Mesodermal cell (in vitro differentiated cells): ENCODE results near the gene NPPA.

Experiments used
- H3K27ac ChIP-seq: 2 replicates; pipeline ENCODE4 v1.7.0; 2013; ENCODE audit warnings: mild to moderate bottlenecking, low read depth, low read length, moderate library complexity; ENCODE audit not compliant: severe bottlenecking
- H3K36me3 ChIP-seq: 2 replicates; pipeline ENCODE4 v1.7.1; 2013; ENCODE audit warnings: mild to moderate bottlenecking, low read length, moderate library complexity; ENCODE audit not compliant: control insufficient read depth, insufficient read depth
- H3K4me1 ChIP-seq: one replicate; pipeline ENCODE4 v1.7.1; 2013; ENCODE audit warnings: mild to moderate bottlenecking, low read length; ENCODE audit not compliant: insufficient read depth, control insufficient read depth, poor library complexity, severe bottlenecking
- H3K4me3 ChIP-seq: 2 replicates; pipeline ENCODE4 v1.7.0; 2013; ENCODE audit warnings: low read length, control low read depth, mild to moderate bottlenecking; ENCODE audit not compliant: insufficient read depth, poor library complexity, severe bottlenecking; ENCODE audit errors: extremely low read depth
- H3K9me3 ChIP-seq: 2 replicates; pipeline ENCODE4 v1.7.1; 2013; ENCODE audit warnings: mild to moderate bottlenecking, low read length, moderate library complexity; ENCODE audit not compliant: control insufficient read depth
- WGBS, 2 experiments: methylation state at CpG; one replicate each; pipeline ENCODE4 v1.1.5; 2013; ENCODE audit warnings: missing lambda C conversion rate in 2 of 2; ENCODE audit not compliant: insufficient coverage in 2 of 2; 5-methylcytosine and 5-hydroxymethylcytosine counted together

Gene NPPA

GRCh38 chr1:11831945-11832725, 15.4 kb downstream of the NPPA start:
- 99 to 100% methylated on average over 6 to 8 of the region's 9 CpGs for WGBS, 2 experiments
- Histone ChIP-seq H3K36me3 (peaks cover 99% of the 10 kb centered on the region), H3K9me3 (no peaks in the 10 kb centered on the region), H3K4me3 (no peak overlapping the region), H3K4me1 (no peaks in the 10 kb centered on the region), H3K27ac (no peak overlapping the region)

DNA sequence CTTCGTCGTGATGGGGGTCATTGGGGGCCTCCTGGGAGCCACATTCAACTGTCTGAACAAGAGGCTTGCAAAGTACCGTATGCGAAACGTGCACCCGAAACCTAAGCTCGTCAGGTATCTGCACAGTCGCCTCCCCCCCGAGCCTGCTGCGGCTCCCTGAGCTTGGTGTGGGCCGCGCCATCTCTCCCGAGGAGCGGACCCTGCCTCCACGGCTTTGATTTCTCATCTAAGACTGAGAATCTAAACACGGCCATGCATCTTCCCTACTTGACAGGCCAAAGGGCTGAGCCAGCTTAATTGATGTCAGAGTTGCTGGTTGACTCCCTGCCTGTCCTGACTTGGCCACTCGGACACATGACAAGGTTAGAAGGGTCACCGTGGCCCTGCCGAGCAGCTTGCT, 19.1 kb downstream of the NPPA start:
- no peaks in the 10 kb centered on the region for H3K4me1 ChIP-seq
- no peak overlapping the region for H3K27ac ChIP-seq
- H3K36me3 ChIP-seq = peaks cover 99% of the 10 kb centered on the region
- no peaks in the 10 kb centered on the region for H3K9me3 ChIP-seq
- WGBS, 2 experiments = 96 to 97% methylated on average over 19 of the region's 19 CpGs
- no peak overlapping the region for H3K4me3 ChIP-seq

DNA sequence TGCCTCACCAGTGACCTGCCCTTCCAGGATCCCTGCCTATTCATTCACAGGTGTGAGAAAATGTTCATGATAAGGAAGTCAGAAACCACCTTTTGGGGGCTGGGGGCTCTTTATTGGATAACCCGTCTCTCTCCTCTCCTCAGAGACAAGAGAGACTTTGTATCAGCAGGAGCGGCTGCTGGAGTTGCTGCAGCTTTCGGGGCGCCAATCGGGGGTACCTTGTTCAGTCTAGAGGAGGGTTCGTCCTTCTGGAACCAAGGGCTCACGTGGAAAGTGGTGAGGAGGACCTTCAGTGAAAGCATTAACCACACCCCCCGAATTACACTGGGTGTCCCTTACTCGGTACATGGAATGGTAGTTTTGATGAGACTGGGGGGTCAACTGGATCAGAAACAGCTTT, 20.6 kb downstream of the NPPA start:
- Histone ChIP-seq H3K27ac (no peak overlapping the region), H3K4me3 (no peak overlapping the region), H3K4me1 (no peaks in the 10 kb centered on the region), H3K36me3 (peaks cover 99% of the 10 kb centered on the region), H3K9me3 (no peaks in the 10 kb centered on the region)
- WGBS, 2 experiments = 96 to 100% methylated on average over 6 of the region's 9 CpGs

DNA sequence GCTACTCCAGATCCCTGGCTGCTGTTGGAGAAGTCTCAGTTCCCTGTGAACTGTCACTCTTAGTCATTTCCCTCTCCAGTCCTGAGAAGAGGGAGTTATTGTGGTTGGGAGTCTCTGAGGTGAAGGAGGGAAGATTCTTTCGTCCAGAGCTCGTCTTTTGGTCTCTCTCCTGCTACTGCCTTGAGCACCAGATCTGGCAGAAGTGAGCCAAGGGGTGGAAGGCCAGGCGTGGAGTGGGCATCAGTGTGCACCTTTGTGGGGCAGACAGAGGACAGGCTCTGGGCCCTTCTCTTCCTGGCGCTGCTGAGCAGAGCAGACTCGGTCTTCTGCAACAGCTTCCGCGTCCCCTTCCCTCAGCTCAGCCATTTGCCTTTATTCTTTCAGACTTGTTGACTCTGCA, 22.5 kb downstream of the NPPA start:
- Histone ChIP-seq H3K36me3 (peaks cover 98% of the 10 kb centered on the region), H3K4me3 (no peak overlapping the region), H3K27ac (no peak overlapping the region), H3K4me1 (no peaks in the 10 kb centered on the region), H3K9me3 (no peaks in the 10 kb centered on the region)
- WGBS, 2 experiments = 100% methylated on average over 5 to 6 of the region's 7 CpGs

DNA sequence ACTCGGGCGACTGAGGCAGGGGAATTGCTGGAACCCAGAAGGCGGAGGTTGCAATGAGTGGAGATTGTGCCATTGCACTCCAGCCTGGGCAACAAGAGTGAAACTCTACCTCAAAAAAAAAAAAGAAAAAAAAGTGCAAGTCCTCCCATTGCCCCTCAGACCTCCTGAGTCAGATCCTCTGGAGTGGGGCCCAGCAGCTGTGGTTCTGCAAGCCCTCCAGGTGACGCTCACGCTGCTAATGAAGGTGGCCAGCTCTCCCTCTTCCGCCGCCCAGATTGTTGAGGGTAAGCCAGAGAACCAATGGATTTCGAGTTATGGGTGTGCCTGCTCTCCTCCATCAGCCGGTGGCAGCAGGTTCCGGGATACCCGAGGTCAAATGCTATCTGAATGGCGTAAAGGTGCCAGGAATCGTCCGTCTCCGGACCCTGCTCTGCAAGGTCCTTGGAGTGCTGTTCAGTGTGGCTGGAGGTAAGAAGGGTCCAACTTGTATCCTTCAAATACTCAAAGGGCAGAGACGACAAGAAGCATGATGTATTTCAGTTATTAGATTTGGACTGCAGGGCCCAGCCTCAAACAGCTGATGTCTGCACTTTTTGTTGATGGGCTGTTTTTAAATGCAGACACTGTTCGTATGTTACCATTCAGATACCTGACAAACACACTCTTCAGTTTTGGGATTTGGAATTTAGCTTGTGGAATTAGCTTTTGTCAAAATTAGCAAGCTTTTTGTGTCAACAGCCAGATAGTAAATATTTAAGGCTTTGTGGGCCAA, 24.0 kb downstream of the NPPA start:
- WGBS, 2 experiments = 96 to 97% methylated on average over 13 to 15 of the region's 17 CpGs
- Histone ChIP-seq H3K4me1 (no peaks in the 10 kb centered on the region), H3K36me3 (peaks cover 98% of the 10 kb centered on the region), H3K4me3 (no peak overlapping the region), H3K27ac (no peak overlapping the region), H3K9me3 (no peaks in the 10 kb centered on the region)

- Histone ChIP-seq H3K4me3 (no peak overlapping the region), H3K27ac (peak overlapping the region; percentile 47), H3K36me3 (peaks cover 98% of the 10 kb centered on the region), H3K9me3 (no peaks in the 10 kb centered on the region), H3K4me1 (no peaks in the 10 kb centered on the region)
- 92 to 100% methylated on average over 1 to 2 of the region's 3 CpGs for WGBS, 2 experiments
Measured at GRCh38 chr1:11822091-11822490, 25.5 kb downstream of the NPPA start.

GRCh38 chr1:11817192-11817591, 30.4 kb downstream of the NPPA start:
- Histone ChIP-seq H3K36me3 (peaks cover 91% of the 10 kb centered on the region), H3K9me3 (no peaks in the 10 kb centered on the region), H3K27ac (no peak overlapping the region), H3K4me1 (no peaks in the 10 kb centered on the region), H3K4me3 (no peak overlapping the region)
- 97 to 98% methylated on average over 6 to 12 of the region's 12 CpGs for WGBS, 2 experiments

GRCh38 chr1:11813021-11813420, 34.6 kb downstream of the NPPA start:
- H3K4me3 ChIP-seq = no peak overlapping the region
- no peak overlapping the region for H3K27ac ChIP-seq
- WGBS, 2 experiments = 90% methylated on average over 2 of the region's 5 CpGs; no CpG with 5 or more reads in 1 of the 2 experiments
- H3K36me3 ChIP-seq = peaks cover 92% of the 10 kb centered on the region
- H3K9me3 ChIP-seq = no peaks in the 10 kb centered on the region
- H3K4me1 ChIP-seq = no peaks in the 10 kb centered on the region

DNA sequence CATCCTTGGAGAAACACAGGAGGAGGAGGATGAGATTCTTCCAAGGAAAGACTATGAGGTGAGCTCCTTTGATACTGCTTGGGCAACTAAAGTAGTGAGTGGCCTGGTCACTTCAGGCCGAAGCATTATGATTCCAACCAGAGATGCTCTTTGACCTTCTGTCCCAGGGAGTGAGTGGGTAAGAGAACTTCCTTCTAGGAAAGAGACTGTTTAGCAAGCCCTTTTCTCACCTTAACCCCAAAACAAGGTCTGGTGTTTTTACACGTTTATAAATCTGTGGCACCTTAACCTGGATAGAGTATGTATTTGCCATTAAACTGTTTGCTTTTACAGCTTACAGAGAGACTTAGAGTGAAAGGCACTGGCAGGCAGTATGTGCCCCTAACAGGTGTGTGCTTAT, 40.5 kb downstream of the NPPA start:
- H3K4me1 ChIP-seq = peaks cover 14% of the 10 kb centered on the region
- H3K36me3 ChIP-seq = peaks cover 48% of the 10 kb centered on the region
- no peaks in the 10 kb centered on the region for H3K9me3 ChIP-seq
- H3K4me3 ChIP-seq = peak overlapping the region; percentile 95
- H3K27ac ChIP-seq = no peak overlapping the region
- 75% methylated on average over 2 of the region's 2 CpGs; no CpG with 5 or more reads in 1 of the 2 experiments for WGBS, 2 experiments

DNA sequence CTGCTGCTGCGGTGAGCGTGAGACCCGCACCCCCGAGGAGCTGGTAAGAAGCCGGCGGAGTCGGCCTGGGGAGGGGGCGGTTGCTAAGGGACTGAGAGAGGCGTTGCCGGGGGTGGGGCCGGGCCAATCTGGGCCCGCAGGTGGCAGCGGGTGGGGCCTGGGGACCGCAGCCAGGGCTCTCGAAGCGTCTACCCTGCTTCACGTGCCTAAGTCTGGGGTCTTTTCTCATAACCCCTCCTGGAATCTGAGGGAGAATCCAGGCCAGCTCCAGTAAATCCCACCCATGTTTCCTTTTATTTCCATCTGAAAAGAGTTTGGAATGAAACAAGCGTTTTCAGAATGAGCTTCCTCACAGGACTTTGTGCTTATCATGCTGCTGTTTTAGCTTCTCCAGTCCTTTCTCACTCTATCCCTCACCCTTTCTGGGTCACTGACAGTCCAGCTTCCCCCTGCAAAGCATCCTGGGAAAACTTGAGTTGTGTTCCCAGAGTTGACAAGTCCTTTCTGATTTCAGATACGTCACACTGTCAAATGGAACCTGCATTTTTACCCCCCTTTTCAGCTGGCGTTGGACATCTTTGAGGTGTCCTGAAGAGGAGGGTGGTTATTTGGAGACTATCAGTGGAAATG, 41.2 kb downstream of the NPPA start:
- H3K9me3 ChIP-seq = no peaks in the 10 kb centered on the region
- H3K27ac ChIP-seq = peak overlapping the region; percentile 79
- WGBS, 2 experiments = 0 to 1% methylated on average over 9 to 14 of the region's 20 CpGs
- peaks cover 14% of the 10 kb centered on the region for H3K4me1 ChIP-seq
- peak overlapping the region; percentile 95 for H3K4me3 ChIP-seq
- H3K36me3 ChIP-seq = peaks cover 41% of the 10 kb centered on the region
